ENCODE results near the gene HEATR5B.
"Not testable (repeated sequence)": the region's sequence is repeated elsewhere in the genome, so short reads cannot be mapped to it uniquely, and the experiment has no call there.

The HEATR5B gene

DNA sequence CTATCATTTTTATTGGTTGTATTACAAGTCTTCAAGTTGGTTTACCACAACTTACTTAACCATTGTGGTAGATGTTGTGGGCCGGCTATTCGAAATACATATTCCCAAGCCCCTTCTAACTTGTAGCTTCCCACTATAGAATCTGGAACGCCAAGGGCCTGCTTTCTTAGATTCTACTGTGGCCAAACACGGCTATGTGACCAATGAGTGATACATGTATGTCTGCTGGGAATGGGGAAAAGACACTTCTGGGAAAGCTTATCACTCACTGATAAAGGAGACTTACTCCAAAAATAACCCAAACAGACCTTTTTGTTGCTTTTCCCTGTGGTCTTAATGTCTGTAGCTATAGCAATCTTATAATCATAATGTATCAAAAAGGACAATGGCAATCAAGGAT lies 142.3 kb downstream of the HEATR5B start:
- DNase-seq (ENCODE audit: low read depth, low spot score), result no peak

GRCh38 chr2:36936526-36936925 lies 147.6 kb downstream of the HEATR5B start:
- DNase-seq (ENCODE audit: low read depth, low spot score), result not testable (repeated sequence)

GRCh38 chr2:36931688-36932087 lies 152.5 kb downstream of the HEATR5B start:
- not testable (repeated sequence) for DNase-seq (ENCODE audit: low read depth, low spot score)
